Measurements from ENCODE around the gene ORMDL2.
"Not testable (repeated sequence)": the region's sequence is repeated elsewhere in the genome, so short reads cannot be mapped to it uniquely, and the experiment has no call there.

The ORMDL2 gene

GRCh38 chr12:55829967-55830600 lies 12.2 kb downstream of the ORMDL2 start:
- DNase-seq: no peak

GRCh38 chr12:55830601-55831446 lies 13.0 kb downstream of the ORMDL2 start:
- no peak for DNase-seq

GRCh38 chr12:55831447-55831815 lies 13.6 kb downstream of the ORMDL2 start:
- no peak for DNase-seq

GRCh38 chr12:55833056-55833455 lies 15.2 kb downstream of the ORMDL2 start:
- DNase-seq: no peak

GRCh38 chr12:55834400-55834799 lies 16.6 kb downstream of the ORMDL2 start:
- DNase-seq: not testable (repeated sequence)

- no peak for DNase-seq
Observed at GRCh38 chr12:55838361-55838760, 20.5 kb downstream of the ORMDL2 start.

- DNase-seq: no peak
Observed at GRCh38 chr12:55839345-55840140, 21.7 kb downstream of the ORMDL2 start.

GRCh38 chr12:55840581-55841351 lies 22.9 kb downstream of the ORMDL2 start:
- DNase-seq: no peak

- no peak for DNase-seq
Observed at GRCh38 chr12:55842681-55843429, 25.0 kb downstream of the ORMDL2 start, which contains the start of gene MMP19. Gene MMP19, minus strand, starts transcription at chr12:55842936. Its CDS starts 106 bp downstream, at chr12:55842830.

- no peak for DNase-seq
Observed at GRCh38 chr12:55843431-55843830, 25.6 kb downstream of the ORMDL2 start.

GRCh38 chr12:55844961-55845360 lies 27.1 kb downstream of the ORMDL2 start:
- no peak for DNase-seq

GRCh38 chr12:55845361-55845760 lies 27.5 kb downstream of the ORMDL2 start:
- no peak for DNase-seq

- DNase-seq: no peak
Observed at GRCh38 chr12:55845785-55846496, 28.1 kb downstream of the ORMDL2 start.

- no peak for DNase-seq
Observed at GRCh38 chr12:55847033-55847432, 29.2 kb downstream of the ORMDL2 start.

GRCh38 chr12:55847603-55848291 lies 29.9 kb downstream of the ORMDL2 start:
- no peak for DNase-seq

GRCh38 chr12:55849616-55850343 lies 31.9 kb downstream of the ORMDL2 start:
- no peak for DNase-seq

- DNase-seq: no peak
Observed at GRCh38 chr12:55850401-55850800, 32.6 kb downstream of the ORMDL2 start.

- DNase-seq: no peak
Observed at GRCh38 chr12:55850893-55851292, 33.1 kb downstream of the ORMDL2 start.

- DNase-seq: no peak
Observed at GRCh38 chr12:55852740-55853139, 34.9 kb downstream of the ORMDL2 start.

- DNase-seq: no peak
Observed at GRCh38 chr12:55861396-55861795, 43.6 kb downstream of the ORMDL2 start.
